GM19455 (cell line): Measurements from ENCODE around the gene IL20RA.

ENCODE experiments used
- ATAC-seq: cut with Tn5 transposase; IDR thresholded peaks from one replicate; pipeline ENCODE4 v1.9.1; 2021; ENCODE audit not compliant: unreplicated experiment

Gene IL20RA

GRCh38 chr6:137010128-137010718 lies 34.5 kb downstream of the IL20RA start:
- no peak for ATAC-seq

- no peak for ATAC-seq
These were observed 36.6 kb downstream of the IL20RA start for GRCh38 chr6:137008204-137008603.

- no peak for ATAC-seq
These were observed 38.7 kb downstream of the IL20RA start for GRCh38 chr6:137006056-137006455.

- no peak for ATAC-seq
These were observed 39.7 kb downstream of the IL20RA start for GRCh38 chr6:137005073-137005472.

GRCh38 chr6:137002505-137002904 lies 42.3 kb downstream of the IL20RA start:
- no peak for ATAC-seq

GRCh38 chr6:137001977-137002302 lies 42.8 kb downstream of the IL20RA start:
- no peak for ATAC-seq

GRCh38 chr6:137001299-137001976 lies 43.3 kb downstream of the IL20RA start:
- no peak for ATAC-seq

- no peak for ATAC-seq
These were observed 43.9 kb downstream of the IL20RA start for GRCh38 chr6:137000825-137001224.

GRCh38 chr6:136995521-136995920 lies 49.2 kb downstream of the IL20RA start:
- ATAC-seq: no peak

GRCh38 chr6:136994782-136995181 lies 50.0 kb downstream of the IL20RA start:
- no peak for ATAC-seq

- no peak for ATAC-seq
These were observed 52.7 kb downstream of the IL20RA start for GRCh38 chr6:136992113-136992512.

GRCh38 chr6:136991646-136992045 lies 53.1 kb downstream of the IL20RA start:
- no peak for ATAC-seq

GRCh38 chr6:136990754-136991153 lies 54.0 kb downstream of the IL20RA start:
- no peak for ATAC-seq

- ATAC-seq: no peak
These were observed 54.6 kb downstream of the IL20RA start for GRCh38 chr6:136990242-136990578.

GRCh38 chr6:136989571-136990241 lies 55.1 kb downstream of the IL20RA start:
- no peak for ATAC-seq

GRCh38 chr6:136987526-136987925 lies 57.2 kb downstream of the IL20RA start:
- no peak for ATAC-seq

- no peak for ATAC-seq
These were observed 59.3 kb downstream of the IL20RA start for GRCh38 chr6:136985502-136985901.

GRCh38 chr6:136984578-136984977 lies 60.2 kb downstream of the IL20RA start:
- no peak for ATAC-seq

GRCh38 chr6:136983687-136984086 lies 61.1 kb downstream of the IL20RA start:
- ATAC-seq: no peak

GRCh38 chr6:136982928-136983327 lies 61.8 kb downstream of the IL20RA start:
- ATAC-seq: no peak

GRCh38 chr6:136980070-136980469 lies 64.7 kb downstream of the IL20RA start:
- ATAC-seq: no peak

- ATAC-seq: no peak
These were observed 65.6 kb downstream of the IL20RA start for GRCh38 chr6:136979206-136979605.

- ATAC-seq: no peak
These were observed 67.7 kb downstream of the IL20RA start for GRCh38 chr6:136977075-136977474.
